Mesendoderm (in vitro differentiated cells): ENCODE measurements around the gene MRO.

Source experiments
- DNase-seq: peaks from one replicate; pipeline ENCODE4 v3.0.0; 2013
- H2AK5ac ChIP-seq: 2 replicates; pipeline ENCODE4 v1.6.1; 2013; ENCODE audit warnings: low read length, inconsistent platforms
- H2BK120ac ChIP-seq: 2 replicates; pipeline ENCODE4 v1.6.1; 2013; ENCODE audit warnings: low read depth, mild to moderate bottlenecking, low read length, moderate library complexity, mixed read lengths
- H2BK15ac ChIP-seq: replicated peaks from 2 replicates; pipeline ENCODE4 v1.6.1; 2013; ENCODE audit warnings: low read depth, mild to moderate bottlenecking, moderate library complexity
- H2BK5ac ChIP-seq: 2 replicates; pipeline ENCODE4 v1.6.1; 2013; ENCODE audit warnings: low read length, inconsistent platforms
- H3K18ac ChIP-seq: 2 replicates; pipeline ENCODE4 v1.6.1; 2013; ENCODE audit warnings: mild to moderate bottlenecking, low read length, mixed read lengths
- H3K23ac ChIP-seq: one replicate; pipeline ENCODE4 v1.6.1; 2013; ENCODE audit warnings: low read length
- H3K27ac ChIP-seq: 2 replicates; pipeline ENCODE4 v1.5.1; 2013; ENCODE audit warnings: low read depth, mild to moderate bottlenecking, inconsistent platforms, low read length, moderate library complexity
- H3K27me3 ChIP-seq: 2 replicates; pipeline ENCODE4 v1.6.1; 2013; ENCODE audit warnings: low read length, control low read depth, mild to moderate bottlenecking, inconsistent platforms; ENCODE audit not compliant: insufficient read depth, poor library complexity
- H3K36me3 ChIP-seq: 2 replicates; pipeline ENCODE4 v1.6.1; 2013; ENCODE audit warnings: low read length, inconsistent platforms; ENCODE audit not compliant: control insufficient read depth, insufficient read depth
- H3K4ac ChIP-seq: one replicate; pipeline ENCODE4 v1.6.1; 2013; ENCODE audit warnings: low read depth, mild to moderate bottlenecking, low read length, moderate library complexity
- H3K4me1 ChIP-seq: 2 replicates; pipeline ENCODE4 v1.6.1; 2013; ENCODE audit warnings: low read depth, low read length, inconsistent platforms; ENCODE audit not compliant: control insufficient read depth
- H3K4me2 ChIP-seq: 2 replicates; pipeline ENCODE4 v1.6.1; 2013; ENCODE audit warnings: low read length
- H3K4me3 ChIP-seq: 2 replicates; pipeline ENCODE4 v1.5.1; 2013; ENCODE audit warnings: mild to moderate bottlenecking, low read length
- H3K56ac ChIP-seq: one replicate; pipeline ENCODE4 v1.6.1; 2013; ENCODE audit warnings: low read length
- H3K79me1 ChIP-seq: 2 replicates; pipeline ENCODE4 v1.6.1; 2013; ENCODE audit warnings: low read length, inconsistent platforms
- H3K79me2 ChIP-seq: 2 replicates; pipeline ENCODE4 v1.6.1; 2013; ENCODE audit warnings: mild to moderate bottlenecking, low read length; ENCODE audit not compliant: control insufficient read depth, insufficient read depth
- H3K9ac ChIP-seq: 2 replicates; pipeline ENCODE4 v1.6.1; 2013; ENCODE audit warnings: low read length, inconsistent platforms
- H4K5ac ChIP-seq: one replicate; pipeline ENCODE4 v1.6.1; 2013; ENCODE audit warnings: low read length
- H4K8ac ChIP-seq: one replicate; pipeline ENCODE4 v1.6.1; 2013; ENCODE audit warnings: low read depth, mild to moderate bottlenecking, control low read depth, low read length, moderate library complexity
- WGBS: extraction: QIAGEN DNeasy Blood & Tissue Kit; methylation state at CpG from one replicate; pipeline ENCODE4 v1.1.7; 2013; ENCODE audit warnings: low lambda C conversion rate, missing lambda C conversion rate; ENCODE audit not compliant: insufficient coverage; ENCODE audit errors: extremely low coverage; 5-methylcytosine and 5-hydroxymethylcytosine counted together

The MRO gene

GRCh38 chr18:50850307-50851065 lies 30.7 kb upstream of the MRO start:
- Histone ChIP-seq H4K8ac (no peak overlapping the region), H2BK15ac (no peak overlapping the region), H3K79me2 (no peaks in the 10 kb centered on the region), H3K4me1 (no peaks in the 10 kb centered on the region), H3K9ac (no peak overlapping the region), H3K27me3 (no peaks in the 10 kb centered on the region), H3K4me3 (no peak overlapping the region), H3K36me3 (no peaks in the 10 kb centered on the region), H2AK5ac (no peak overlapping the region), H3K4me2 (no peak overlapping the region), H3K27ac (no peak overlapping the region), H2BK5ac (no peak overlapping the region), H2BK120ac (no peak overlapping the region), H4K5ac (no peak overlapping the region), H3K79me1 (no peaks in the 10 kb centered on the region), H3K56ac (no peak overlapping the region), H3K4ac (no peak overlapping the region), H3K23ac (no peak overlapping the region), H3K18ac (no peak overlapping the region)
- no CpG with 5 or more reads among the region's 5 CpGs for WGBS
- DNase-seq = no peak

- Histone ChIP-seq H4K8ac (no peak overlapping the region), H3K4me3 (no peak overlapping the region), H3K4ac (no peak overlapping the region), H3K18ac (no peak overlapping the region), H3K27ac (no peak overlapping the region), H2BK5ac (no peak overlapping the region), H3K23ac (no peak overlapping the region), H2AK5ac (no peak overlapping the region), H2BK120ac (no peak overlapping the region), H3K4me2 (no peak overlapping the region), H3K79me1 (no peaks in the 10 kb centered on the region), H2BK15ac (no peak overlapping the region), H3K27me3 (no peaks in the 10 kb centered on the region), H3K79me2 (no peaks in the 10 kb centered on the region), H3K4me1 (no peaks in the 10 kb centered on the region), H3K9ac (no peak overlapping the region), H3K36me3 (no peaks in the 10 kb centered on the region), H3K56ac (no peak overlapping the region), H4K5ac (no peak overlapping the region)
- DNase-seq = no peak
- WGBS = no CpG with 5 or more reads among the region's 3 CpGs
These were observed 29.6 kb upstream of the MRO start for GRCh38 chr18:50849419-50849821.

GRCh38 chr18:50848991-50849390 lies 29.2 kb upstream of the MRO start:
- Histone ChIP-seq H2BK120ac (no peak overlapping the region), H3K18ac (no peak overlapping the region), H3K9ac (no peak overlapping the region), H3K4ac (no peak overlapping the region), H2BK15ac (no peak overlapping the region), H3K23ac (no peak overlapping the region), H3K36me3 (no peaks in the 10 kb centered on the region), H4K5ac (no peak overlapping the region), H2BK5ac (no peak overlapping the region), H3K4me3 (no peak overlapping the region), H3K4me2 (no peak overlapping the region), H3K79me2 (no peaks in the 10 kb centered on the region), H3K27ac (no peak overlapping the region), H2AK5ac (no peak overlapping the region), H3K27me3 (no peaks in the 10 kb centered on the region), H3K79me1 (no peaks in the 10 kb centered on the region), H4K8ac (no peak overlapping the region), H3K56ac (no peak overlapping the region), H3K4me1 (no peaks in the 10 kb centered on the region)
- WGBS = no CpG with 5 or more reads among the region's 1 CpG
- no peak for DNase-seq

GRCh38 chr18:50848061-50848551 lies 28.3 kb upstream of the MRO start:
- Histone ChIP-seq H3K4me1 (no peaks in the 10 kb centered on the region), H3K18ac (no peak overlapping the region), H3K79me1 (no peaks in the 10 kb centered on the region), H3K9ac (no peak overlapping the region), H3K4me2 (no peak overlapping the region), H2AK5ac (no peak overlapping the region), H4K8ac (no peak overlapping the region), H3K27me3 (no peaks in the 10 kb centered on the region), H3K27ac (no peak overlapping the region), H3K36me3 (no peaks in the 10 kb centered on the region), H2BK5ac (no peak overlapping the region), H3K79me2 (no peaks in the 10 kb centered on the region), H3K4ac (no peak overlapping the region), H3K56ac (no peak overlapping the region), H3K4me3 (no peak overlapping the region), H4K5ac (no peak overlapping the region), H2BK120ac (no peak overlapping the region), H3K23ac (no peak overlapping the region), H2BK15ac (no peak overlapping the region)
- no CpG with 5 or more reads among the region's 7 CpGs for WGBS
- DNase-seq = no peak

GRCh38 chr18:50847192-50847591 lies 27.4 kb upstream of the MRO start:
- H2BK15ac ChIP-seq = no peak overlapping the region
- no peak overlapping the region for H3K9ac ChIP-seq
- H3K4ac ChIP-seq = no peak overlapping the region
- no peak overlapping the region for H3K4me2 ChIP-seq
- no peaks in the 10 kb centered on the region for H3K36me3 ChIP-seq
- H3K79me2 ChIP-seq = no peaks in the 10 kb centered on the region
- no peak overlapping the region for H3K4me3 ChIP-seq
- H3K79me1 ChIP-seq = no peaks in the 10 kb centered on the region
- no peaks in the 10 kb centered on the region for H3K27me3 ChIP-seq
- H2BK5ac ChIP-seq = no peak overlapping the region
- DNase-seq = no peak
- no peak overlapping the region for H2BK120ac ChIP-seq
- no peak overlapping the region for H3K56ac ChIP-seq
- H4K5ac ChIP-seq = no peak overlapping the region
- H3K18ac ChIP-seq = no peak overlapping the region
- H2AK5ac ChIP-seq = no peak overlapping the region
- WGBS = no CpG with 5 or more reads among the region's 4 CpGs
- H4K8ac ChIP-seq = no peak overlapping the region
- H3K23ac ChIP-seq = no peak overlapping the region
- no peak overlapping the region for H3K27ac ChIP-seq
- H3K4me1 ChIP-seq = no peaks in the 10 kb centered on the region

GRCh38 chr18:50844960-50845359 lies 25.1 kb upstream of the MRO start:
- Histone ChIP-seq H4K8ac (no peak overlapping the region), H3K79me2 (no peaks in the 10 kb centered on the region), H3K4me1 (no peaks in the 10 kb centered on the region), H2BK15ac (no peak overlapping the region), H3K23ac (no peak overlapping the region), H3K79me1 (no peaks in the 10 kb centered on the region), H2BK120ac (no peak overlapping the region), H4K5ac (no peak overlapping the region), H3K4me2 (no peak overlapping the region), H3K18ac (no peak overlapping the region), H3K9ac (no peak overlapping the region), H2BK5ac (no peak overlapping the region), H3K27ac (no peak overlapping the region), H3K4ac (no peak overlapping the region), H3K4me3 (no peak overlapping the region), H3K36me3 (no peaks in the 10 kb centered on the region), H2AK5ac (no peak overlapping the region), H3K56ac (no peak overlapping the region), H3K27me3 (no peaks in the 10 kb centered on the region)
- WGBS = no CpG with 5 or more reads among the region's 3 CpGs
- no peak for DNase-seq
